GM12875 (cell line): ENCODE data around the gene RPS6KA2.

ENCODE experiments used
- H3K4me3 ChIP-seq: one replicate; pipeline ENCODE4 v1.5.1; 2011; ENCODE audit warnings: low read depth, low read length, control low read depth
- CTCF ChIP-seq: IDR thresholded peaks from 2 replicates; pipeline ENCODE4 v1.5.1; 2011; ENCODE audit warnings: low read depth, mild to moderate bottlenecking, control low read depth, inconsistent platforms, low read length, moderate library complexity, borderline replicate concordance; ENCODE audit not compliant: insufficient read depth

Gene RPS6KA2

GRCh38 chr6:166498228-166498627 is 128.8 kb downstream of the RPS6KA2 start:
- no peak overlapping the region for H3K4me3 ChIP-seq
- TF ChIP-seq CTCF, result no peak

GRCh38 chr6:166497087-166497899 is 129.8 kb downstream of the RPS6KA2 start:
- H3K4me3 ChIP-seq, result no peak overlapping the region
- no peak for TF ChIP-seq CTCF

- TF ChIP-seq CTCF, result no peak
Observed at GRCh38 chr6:166496460-166496859, 130.6 kb downstream of the RPS6KA2 start.

GRCh38 chr6:166495487-166496314 is 131.3 kb downstream of the RPS6KA2 start:
- no peak overlapping the region for H3K4me3 ChIP-seq
- no peak for TF ChIP-seq CTCF

More at GRCh38 chr6:166496460-166496859, 130.6 kb downstream of the RPS6KA2 start:
- no peak overlapping the region for H3K4me3 ChIP-seq

- no peak overlapping the region for H3K4me3 ChIP-seq
- no peak for TF ChIP-seq CTCF
Observed at GRCh38 chr6:166494757-166495486, 132.1 kb downstream of the RPS6KA2 start.

- no peak for TF ChIP-seq CTCF
- H3K4me3 ChIP-seq, result no peak overlapping the region
Observed at GRCh38 chr6:166494101-166494441, 133.0 kb downstream of the RPS6KA2 start.
